NCI-H187 (cell line): ENCODE data around the gene PPM1J.
"Not testable (repeated sequence)": the region's sequence is repeated elsewhere in the genome, so short reads cannot be mapped to it uniquely, and the experiment has no call there.

Experiments
- DNase-seq, 2 experiments: peaks; one replicate each; lab custom pipeline; 2025; lab: John Stamatoyannopoulos, UW

Gene PPM1J

GRCh38 chr1:112721294-112721693 lies 6.2 kb upstream of the PPM1J start:
- not testable (repeated sequence) for DNase-seq

GRCh38 chr1:112720800-112721199 lies 5.7 kb upstream of the PPM1J start:
- no peak for DNase-seq

- no peak for DNase-seq
Observed at GRCh38 chr1:112719706-112720105, 4.6 kb upstream of the PPM1J start.

- DNase-seq, result peak in 1 of 2 experiments; percentile 57
Observed at GRCh38 chr1:112718691-112719418, 3.7 kb upstream of the PPM1J start.

- no peak for DNase-seq
Observed at GRCh38 chr1:112717263-112717873, 2.2 kb upstream of the PPM1J start.

GRCh38 chr1:112716133-112716720 lies 1.1 kb upstream of the PPM1J start:
- DNase-seq, result peak; percentile 66 to 80

GRCh38 chr1:112714313-112715263 lies 544 bp downstream of the PPM1J start:
- no peak for DNase-seq

GRCh38 chr1:112713466-112714312 lies 1.4 kb downstream of the PPM1J start:
- no peak for DNase-seq

GRCh38 chr1:112712701-112713128 lies 2.4 kb downstream of the PPM1J start:
- no peak for DNase-seq

GRCh38 chr1:112712191-112712590 lies 2.9 kb downstream of the PPM1J start:
- no peak for DNase-seq

- DNase-seq, result no peak
Observed at GRCh38 chr1:112711670-112712069, 3.5 kb downstream of the PPM1J start.

GRCh38 chr1:112711041-112711440 lies 4.1 kb downstream of the PPM1J start:
- no peak for DNase-seq

- no peak for DNase-seq
Observed at GRCh38 chr1:112710586-112710985, 4.5 kb downstream of the PPM1J start.

GRCh38 chr1:112710159-112710558 lies 5.0 kb downstream of the PPM1J start:
- DNase-seq, result no peak

GRCh38 chr1:112708489-112708888 lies 6.6 kb downstream of the PPM1J start:
- no peak for DNase-seq

- no peak for DNase-seq
Observed at GRCh38 chr1:112708002-112708448, 7.1 kb downstream of the PPM1J start.

- DNase-seq, result peak; percentile 15 to 59
Observed at GRCh38 chr1:112707221-112708001, 7.7 kb downstream of the PPM1J start.

GRCh38 chr1:112706505-112707220 lies 8.5 kb downstream of the PPM1J start, which contains the start of gene RHOC:
TSS of gene RHOC (minus strand) at chr1:112707127. CDS start at chr1:112703799, 3,328 bp downstream.
- DNase-seq, result no peak

- DNase-seq, result peak in 1 of 2 experiments; percentile 26
Observed at GRCh38 chr1:112704934-112705627, 10.1 kb downstream of the PPM1J start.
